Islet precursor cell (in vitro differentiated cells): ENCODE measurements around the gene KCNQ4.

Source experiments
- DNase-seq: peaks from one replicate; pipeline ENCODE4 v3.0.0-alpha.2; 2018

Gene KCNQ4

DNA sequence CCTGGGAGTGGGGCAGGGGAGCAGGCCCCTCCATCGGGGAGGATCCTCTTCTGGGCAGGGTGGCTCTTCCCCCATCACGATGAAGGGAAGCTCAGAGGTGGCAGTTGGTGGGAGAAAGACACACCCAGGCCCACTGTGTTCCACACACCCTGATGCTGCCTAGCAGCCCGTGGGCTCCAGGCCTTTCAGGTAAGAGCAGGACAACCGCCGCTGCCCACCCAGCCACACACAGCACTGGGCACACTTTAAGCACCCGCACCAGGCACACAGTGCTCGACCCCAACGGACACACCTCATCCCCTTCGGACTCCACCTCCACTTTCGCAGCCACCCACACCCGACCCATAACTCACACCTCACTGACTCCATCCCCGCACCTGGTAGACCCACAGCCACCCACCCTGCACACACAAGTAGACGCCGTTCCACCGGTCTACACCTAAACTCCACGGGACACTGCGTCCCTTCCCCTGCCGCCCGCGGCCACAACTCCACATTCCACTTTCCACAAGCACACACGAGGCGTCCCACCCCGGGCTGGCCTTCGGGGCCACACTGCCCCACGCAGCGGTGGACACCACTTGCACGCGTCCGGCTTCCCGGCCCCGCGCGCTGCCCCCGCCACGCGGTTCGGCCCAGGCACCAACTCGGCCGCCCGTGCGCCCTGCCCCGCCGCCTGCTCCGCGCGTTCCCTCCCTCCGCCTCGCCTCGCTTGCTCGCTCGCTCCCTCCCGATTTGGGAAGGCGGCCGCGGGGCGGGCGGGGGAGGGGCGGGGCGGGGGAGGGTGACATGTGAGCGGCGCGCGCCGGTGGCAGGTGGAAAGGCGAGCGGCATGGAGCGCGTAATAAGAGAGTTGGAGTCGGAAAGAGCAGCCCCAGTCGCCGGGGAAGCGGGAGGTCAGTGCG is at the start of gene KCNQ4:
TSS of gene KCNQ4 (plus strand) at position 787 of the 905 bp plus-strand sequence. CDS start 307 bp downstream, outside the sequence.
- DNase-seq, result peak; percentile 78

DNA sequence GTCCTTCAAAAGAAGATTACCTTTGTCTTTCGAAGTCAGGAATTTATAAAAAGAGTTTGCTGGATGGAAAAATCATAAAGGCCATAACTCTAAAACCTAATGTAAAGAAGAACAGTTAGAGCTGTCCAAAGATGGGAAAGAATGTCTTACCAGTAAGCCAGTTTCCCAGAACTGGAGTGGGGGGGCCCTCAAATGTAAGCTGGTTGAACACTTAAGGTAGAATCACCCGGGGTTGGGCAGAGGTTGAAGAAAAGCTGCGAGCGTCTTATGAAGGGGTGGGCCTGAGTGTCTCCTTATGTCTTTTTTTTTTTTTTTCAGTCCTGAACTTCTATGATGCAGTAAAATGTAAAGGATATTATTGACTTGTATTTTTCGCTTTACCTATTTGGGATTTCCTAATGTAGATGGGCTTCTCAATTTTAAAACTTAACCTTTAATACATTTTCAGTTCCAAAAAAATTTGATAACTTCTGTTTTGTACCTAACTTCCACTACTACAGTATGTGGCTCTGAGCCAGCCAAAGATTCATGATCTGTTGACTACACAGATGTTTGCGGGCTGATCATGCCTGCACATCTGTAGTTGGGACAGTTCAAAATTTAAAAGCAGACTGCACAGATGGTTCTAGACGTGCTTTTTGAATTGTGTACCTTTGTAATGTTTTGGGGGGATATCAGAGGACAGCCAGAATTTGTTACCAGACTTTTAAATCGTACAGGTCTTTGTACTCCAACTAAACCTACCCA is 48.5 kb upstream of the KCNQ4 start:
- no peak for DNase-seq

DNA sequence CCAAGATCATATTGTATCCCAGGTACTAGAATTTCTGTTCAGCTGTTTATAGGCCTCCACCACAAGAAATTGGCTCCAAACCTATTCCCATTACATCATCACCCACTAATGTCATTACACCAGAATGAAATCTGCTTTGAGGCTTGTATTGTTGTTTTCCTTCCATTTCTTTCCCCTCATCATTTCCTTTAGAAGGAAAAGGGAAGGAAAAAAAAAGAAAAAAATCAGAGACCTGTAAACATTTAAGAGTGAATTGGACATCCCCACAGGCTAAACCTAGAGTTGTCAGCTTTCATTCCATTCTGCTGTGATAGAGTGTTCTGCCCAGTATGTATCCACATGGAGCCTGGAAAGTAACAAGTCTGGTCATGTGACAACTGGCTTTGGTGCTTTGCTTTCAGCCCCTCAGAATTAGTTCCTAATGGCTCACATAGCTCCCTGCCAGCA is 47.5 kb upstream of the KCNQ4 start:
- peak; percentile 59 for DNase-seq

DNA sequence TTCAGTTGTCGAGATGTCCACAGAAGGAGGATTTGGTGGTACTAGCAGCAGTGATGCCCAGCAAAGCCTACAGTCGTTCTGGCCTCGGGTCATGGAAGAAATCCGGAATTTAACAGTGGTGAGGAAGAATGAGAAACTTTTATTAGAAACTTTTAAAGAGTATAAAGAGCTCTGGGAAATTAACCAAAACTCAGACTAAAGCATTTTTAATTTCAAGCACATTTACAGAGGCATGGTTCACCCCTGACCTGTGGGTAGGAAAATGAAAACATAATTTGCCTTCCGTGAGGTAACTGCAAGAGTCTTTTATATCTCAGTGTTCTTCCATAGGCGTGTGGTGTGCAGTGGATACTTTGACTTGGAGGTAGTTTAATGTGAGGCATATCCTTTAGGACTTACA is 44.8 kb upstream of the KCNQ4 start:
- DNase-seq, result no peak

DNA sequence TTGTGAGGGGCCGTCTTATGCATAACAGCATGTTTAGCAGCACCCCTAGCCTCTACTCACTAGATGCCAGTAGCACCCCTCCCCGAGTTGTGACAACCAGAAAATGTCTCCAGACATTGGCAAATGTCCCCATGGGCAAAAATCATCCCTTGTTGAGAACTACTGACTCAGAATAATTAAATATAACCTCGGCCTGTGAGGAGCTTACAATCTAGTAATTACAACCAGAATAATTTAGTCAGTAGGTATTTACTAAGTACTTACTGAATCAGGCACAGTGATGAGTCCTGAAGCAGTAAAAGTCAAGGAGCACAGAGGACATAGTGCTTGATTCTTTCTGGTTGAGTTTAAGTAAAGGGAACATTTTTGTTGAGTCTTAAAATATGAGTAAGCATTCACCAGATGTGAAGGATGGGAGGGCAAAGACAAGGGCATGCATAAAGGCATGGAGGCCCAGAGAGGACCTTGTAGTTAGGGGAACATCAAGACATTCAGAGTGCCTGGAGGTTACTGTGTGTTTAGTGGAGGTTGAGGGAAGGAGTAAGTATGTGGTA is 44.1 kb upstream of the KCNQ4 start:
- no peak for DNase-seq

DNA sequence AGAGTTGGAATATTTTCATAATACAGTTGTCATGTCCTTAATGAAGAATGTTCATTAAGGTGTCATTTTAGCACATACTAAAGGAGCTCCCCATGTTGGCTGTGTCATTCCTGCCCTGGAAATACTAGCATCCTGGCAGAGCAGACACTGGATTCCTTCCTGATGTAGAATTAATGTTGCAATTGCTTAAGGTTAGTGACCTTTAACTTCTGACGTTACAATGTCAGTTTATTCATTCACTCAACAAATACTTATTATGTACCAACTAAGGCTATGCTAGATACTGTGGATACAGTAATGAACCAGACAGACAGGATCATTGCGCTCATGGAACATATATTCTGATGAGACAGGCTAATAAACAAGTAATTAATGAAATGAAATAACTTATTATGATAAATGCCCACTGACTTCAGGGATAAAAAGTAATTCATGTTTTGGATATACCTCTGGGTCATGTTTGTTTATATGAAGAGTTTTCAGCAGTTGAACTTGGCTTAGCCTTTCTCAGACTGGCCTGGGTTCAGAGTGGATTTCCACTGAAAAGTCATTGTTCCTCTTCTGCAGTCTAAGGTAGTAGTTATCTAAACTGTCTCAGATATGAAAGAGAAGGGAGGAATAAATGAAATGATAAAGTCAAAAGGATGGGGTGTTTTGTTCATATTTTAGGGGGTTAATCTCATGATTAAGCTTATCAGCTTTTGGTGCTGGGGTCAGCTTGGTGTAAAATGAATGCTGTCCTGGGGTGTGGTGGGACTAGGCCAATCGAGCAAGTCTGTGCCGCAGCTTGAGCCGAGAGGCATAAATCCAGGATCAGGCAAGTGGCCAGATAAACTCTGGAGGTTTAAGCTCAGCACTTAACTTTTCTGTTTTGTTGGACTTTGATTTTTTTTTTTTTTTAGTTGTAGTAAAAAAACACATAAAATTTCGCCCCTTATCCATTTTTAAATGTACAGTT is 43.3 kb upstream of the KCNQ4 start:
- DNase-seq, result no peak

DNA sequence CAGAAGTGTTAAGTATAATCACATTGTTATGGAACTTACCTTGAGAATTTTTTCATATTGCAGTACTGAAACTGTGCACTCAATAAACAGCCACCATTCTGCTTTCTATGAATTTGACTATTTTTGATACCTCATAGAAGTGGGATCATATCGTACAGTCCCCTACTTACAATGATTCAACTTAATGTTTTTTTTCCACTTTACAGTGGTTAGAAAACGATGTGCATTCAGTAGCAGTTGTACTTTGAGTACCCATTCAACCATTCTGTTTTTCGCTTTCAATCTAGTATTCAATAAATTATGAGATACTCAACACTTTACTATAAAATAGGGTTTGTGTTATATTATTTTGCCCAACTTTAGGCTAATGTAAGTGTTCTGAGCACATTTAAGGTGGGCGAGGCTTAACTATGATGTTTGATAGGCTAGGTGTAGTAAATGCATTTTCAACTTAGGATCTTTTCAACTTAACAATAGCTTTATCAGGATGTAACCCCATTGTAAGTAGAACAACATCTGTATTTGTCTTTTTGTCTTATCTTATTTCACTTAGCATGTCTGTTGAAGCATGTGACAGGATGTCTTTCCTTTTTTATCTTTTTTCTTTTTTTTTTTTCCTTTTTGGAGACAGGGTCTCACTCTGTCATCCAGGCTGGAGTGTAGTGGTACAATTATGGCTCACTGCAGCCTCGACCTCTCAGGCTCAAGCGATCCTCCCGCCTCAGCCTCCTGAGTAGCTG is 42.4 kb upstream of the KCNQ4 start:
- no peak for DNase-seq

DNA sequence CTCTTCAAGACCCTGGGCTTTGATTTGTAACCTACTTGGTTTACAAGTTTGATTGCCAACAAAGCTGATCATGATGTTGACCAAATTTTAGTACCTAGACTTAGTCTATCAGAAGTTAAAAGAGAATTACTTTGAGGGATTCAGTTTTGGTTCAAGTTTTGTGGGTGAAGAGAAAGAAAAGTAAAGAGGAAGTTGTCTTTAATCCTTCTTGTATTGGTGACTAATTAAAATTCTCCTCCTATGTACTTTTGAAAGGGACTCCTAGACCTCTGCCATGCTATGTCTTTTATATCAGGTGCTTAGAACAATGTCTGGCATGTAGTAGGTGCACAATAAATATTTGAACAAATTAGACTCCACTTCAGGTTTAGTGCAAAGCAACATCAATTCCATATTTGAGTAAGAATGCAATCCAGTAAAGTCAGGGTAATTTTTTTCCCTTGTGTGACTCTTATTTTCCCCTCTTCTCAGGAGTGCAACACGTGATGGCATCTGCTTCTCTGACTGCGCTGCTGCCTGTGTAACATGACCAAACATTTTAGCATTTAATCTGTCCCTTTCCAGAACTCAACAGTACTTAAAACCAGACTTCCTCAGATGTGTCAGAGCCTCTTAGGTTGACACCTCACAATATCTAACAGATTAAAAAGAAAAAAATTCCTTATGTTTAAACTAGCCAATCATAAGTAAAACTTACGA is 41.1 kb upstream of the KCNQ4 start:
- no peak for DNase-seq

DNA sequence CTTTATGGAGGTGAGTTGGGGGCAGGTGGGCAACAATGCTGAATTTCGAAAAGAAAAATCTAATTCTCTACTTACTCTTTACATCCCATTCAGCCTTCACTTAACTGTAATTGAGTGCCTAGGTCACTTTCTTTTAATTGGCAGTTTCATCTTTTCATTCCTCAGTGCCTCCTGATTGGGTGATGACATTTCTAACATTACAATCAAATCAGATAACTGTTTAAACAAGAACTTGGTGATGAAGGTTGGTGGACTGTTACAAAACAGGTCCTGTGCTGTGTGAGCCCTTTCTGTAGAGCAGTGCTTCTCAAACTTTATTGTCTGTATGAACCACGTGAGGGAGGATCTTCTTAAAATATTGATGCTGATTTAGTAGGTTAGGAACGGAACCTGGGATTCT is 40.1 kb upstream of the KCNQ4 start:
- no peak for DNase-seq

- DNase-seq, result no peak
Measured at GRCh38 chr1:40743860-40744259, 39.7 kb upstream of the KCNQ4 start.

DNA sequence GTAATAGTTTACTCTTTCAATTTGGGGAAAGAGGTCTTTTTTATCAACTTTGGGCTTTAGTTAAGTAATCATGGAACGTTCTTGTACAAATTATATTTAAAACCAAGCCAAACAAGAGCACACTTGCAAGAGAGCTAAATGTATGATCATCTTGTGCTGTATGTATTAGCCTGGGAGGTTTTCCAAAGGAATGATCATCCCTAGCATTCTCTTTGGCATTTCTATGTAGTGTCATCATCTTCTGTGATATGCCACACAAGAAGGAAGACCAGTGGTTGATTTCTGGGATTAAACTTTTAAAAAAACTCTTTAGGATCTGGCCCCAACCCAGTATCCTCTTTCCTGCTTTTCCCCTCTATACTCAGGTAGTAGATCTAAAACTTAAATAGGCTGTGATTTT is 38.4 kb upstream of the KCNQ4 start:
- no peak for DNase-seq

DNA sequence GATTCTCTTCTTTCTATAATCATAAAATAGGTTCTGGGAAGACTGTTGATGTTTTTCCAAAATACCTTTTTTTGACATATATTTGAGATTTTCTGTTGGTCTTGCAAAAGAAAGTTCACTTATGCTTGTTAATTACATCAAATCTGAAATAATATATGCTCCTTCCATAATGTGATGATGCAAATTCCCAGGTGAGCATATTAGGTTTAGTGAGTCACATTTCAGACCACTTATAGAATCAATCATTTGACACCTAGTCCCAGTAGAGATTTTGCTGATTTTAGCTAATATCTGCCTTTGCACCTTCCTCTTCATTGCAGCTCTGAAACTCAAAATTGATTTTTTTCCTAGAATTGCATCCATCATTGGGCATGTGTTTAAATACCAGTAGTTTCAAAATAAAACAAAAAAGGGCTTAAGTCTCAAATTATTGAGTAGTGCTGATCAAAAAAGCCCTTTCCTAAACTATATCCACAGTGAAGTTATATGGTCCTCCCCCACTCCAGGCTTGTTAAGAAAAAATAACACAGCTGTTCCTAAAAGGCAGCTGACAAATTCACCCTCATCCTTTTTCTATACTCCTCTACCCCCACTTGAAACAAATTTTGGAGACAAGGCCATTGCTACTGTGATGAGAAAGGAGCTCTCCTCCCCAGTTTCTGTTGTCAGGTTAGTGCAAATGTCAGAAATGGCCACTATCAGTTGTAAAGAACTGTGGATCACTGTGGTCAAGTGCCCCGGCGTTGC is 37.1 kb upstream of the KCNQ4 start:
- no peak for DNase-seq

- no peak for DNase-seq
Measured at GRCh38 chr1:40748841-40749718, 34.5 kb upstream of the KCNQ4 start.

- no peak for DNase-seq
Measured at GRCh38 chr1:40749817-40750216, 33.8 kb upstream of the KCNQ4 start.

- DNase-seq, result no peak
Measured at GRCh38 chr1:40750451-40750908, 33.1 kb upstream of the KCNQ4 start.

GRCh38 chr1:40751802-40752201 is 31.8 kb upstream of the KCNQ4 start:
- DNase-seq, result no peak

GRCh38 chr1:40753142-40753882 is 30.3 kb upstream of the KCNQ4 start:
- DNase-seq, result no peak

GRCh38 chr1:40754201-40754600 is 29.4 kb upstream of the KCNQ4 start:
- no peak for DNase-seq
